ENCODE measurements around the gene SEMA4A. TPM values are rescaled to one million over a fixed set of nuclear protein-coding genes. Genes with fewer than 3 reads are reported as not detected.

SEMA4A gene
- total and polyA plus RNA-seq, 2 of the 8 experiments (the other 6 are each of a cell fraction or from before 2014, with no cell fraction given), result 7.3 to 10.6 TPM

GRCh38 chr1:156114101-156114918 is 39.1 kb upstream of the SEMA4A start, which contains the start of gene LMNA:
TSS of gene LMNA (plus strand) at chr1:156114711. CDS start at chr1:156114919, 208 bp downstream.
- H3K14ac ChIP-seq (ENCODE audit: insufficient read length), result no peak within 1 kb of the TSS
- peak within 1 kb of the TSS; percentile 35 to 63 (median 60); a peak in 6 of 7 replicates for H3K9ac ChIP-seq (replicated peaks in 1 of 4; ENCODE audit: extremely low read depth in 1 of 4, low read depth in 3 of 4, low read length in 3 of 4)
- peaks cover 7 to 8% of the 10 kb centered on the region in 2 experiments for H4K20me1 ChIP-seq (replicated peaks in 1 of 2; ENCODE audit: control insufficient read depth in 1 of 2, insufficient read depth in 2 of 2, low read length in 2 of 2)
- CTCF ChIA-PET (ENCODE audit: partially characterized antibody), result interaction anchor here (0.6 to 42.4 kb wide), 5 partner anchors 12 to 88 kb away, joined by 3 to 1994 read pairs (median 5); partner anchors contain the start of gene MEX3A
- H3K36me3 ChIP-seq (ENCODE audit: control insufficient read depth in 2 of 4, insufficient read depth in 4 of 4, low read length in 3 of 4), result no peaks in the 10 kb centered on the region
- H3K4ac ChIP-seq (replicated peaks; ENCODE audit: insufficient read length, low read depth, low read length), result peak within 1 kb of the TSS; percentile 54
- H2BK5ac ChIP-seq (ENCODE audit: low read depth, low read length), result peak within 1 kb of the TSS; percentile 98
- peak within 1 kb of the TSS; percentile 99 for H2BK12ac ChIP-seq (ENCODE audit: low read depth, low read length)
- no peak within 1 kb of the TSS for H3K23ac ChIP-seq (ENCODE audit: insufficient read length)
- no peaks in the 10 kb centered on the region for H3K9me3 ChIP-seq (ENCODE audit: insufficient read depth in 2 of 2, low read depth in 1 of 2, low read length in 1 of 2)
- 0 out of 2 replicates have a peak within 1 kb of the TSS, but pooled peaks have one; percentile 59 for H2AFZ ChIP-seq (ENCODE audit: low read length)
- POLR2A ChIA-PET (ENCODE audit: partially characterized antibody), result interaction anchor here (1.0 to 28.0 kb wide), 11 partner anchors 13 to 180 kb away, joined by 3 to 763 read pairs (median 4); partner anchors contain the start of genes KHDC4, MEX3A and PMF1
- WGBS, 2 experiments (ENCODE audit: extremely low coverage in 1 of 2, insufficient coverage in 1 of 2, insufficient read length in 1 of 2, insufficient replicate concordance in 2 of 2, low coverage in 1 of 2, low lambda C conversion rate in 2 of 2, missing lambda C conversion rate in 1 of 2), result 4% methylated on average over 30 of the region's 37 CpGs; no CpG with 5 or more reads in 1 of the 2 experiments
- H2BK20ac ChIP-seq (ENCODE audit: low read length), result peak within 1 kb of the TSS; percentile 92; the same call in 1 of the 2 replicates
- H4K91ac ChIP-seq (replicated peaks; ENCODE audit: insufficient read length, low read length), result peak within 1 kb of the TSS; percentile 35
- peak within 1 kb of the TSS; percentile 97; the same call in 1 of the 2 replicates for H2BK15ac ChIP-seq (ENCODE audit: low read length)
- peaks cover 0 to 15% (median 14%) of the 10 kb centered on the region in 4 experiments; a peak in 6 of 7 replicates for H3K4me1 ChIP-seq (replicated peaks in 1 of 4; ENCODE audit: control insufficient read depth in 3 of 4, insufficient read depth in 4 of 4, low read length in 3 of 4)
- peak within 1 kb of the TSS; percentile 69 to 83 (median 78) for H3K4me3 ChIP-seq (ENCODE audit: extremely low read depth in 1 of 4, insufficient read depth in 2 of 4, low read depth in 3 of 4, low read length in 4 of 4)
- H3K4me2 ChIP-seq (ENCODE audit: insufficient read depth in 1 of 2, low read depth in 2 of 2, low read length in 2 of 2), result peak within 1 kb of the TSS; percentile 91 to 99
- peak within 1 kb of the TSS; percentile 98 for H3K18ac ChIP-seq (ENCODE audit: extremely low read depth, low read length)
- peak within 1 kb of the TSS; percentile 59; the same call in 1 of the 2 replicates for H3K27ac ChIP-seq (ENCODE audit: low read depth, low read length)
- H3K79me2 ChIP-seq (ENCODE audit: control insufficient read depth in 1 of 2, insufficient read depth in 2 of 2, low read length in 2 of 2), result peaks cover 0 to 3% of the 10 kb centered on the region in 2 experiments; a peak in 1 of 4 replicates
- peaks cover 0 to 2% (median 0%) of the 10 kb centered on the region in 4 experiments; a peak in 1 of 7 replicates for H3K27me3 ChIP-seq (replicated peaks in 1 of 4; ENCODE audit: control insufficient read depth in 3 of 4, extremely low read depth in 1 of 4, insufficient read depth in 3 of 4, low read length in 3 of 4)
- FAIRE-seq (no peak), DNase-seq (ENCODE audit: low read depth in 1 of 2, low spot score in 2 of 2) (peak in 1 of 2 experiments; percentile 86)
- H3K79me1 ChIP-seq (ENCODE audit: low read depth, low read length), result no peaks in the 10 kb centered on the region; the same call in 1 of the 2 replicates
- peak within 1 kb of the TSS; percentile 81 for H4K5ac ChIP-seq (ENCODE audit: insufficient read length, low read depth, low read length)
- H3K56ac ChIP-seq (replicated peaks; ENCODE audit: insufficient read length, low read depth, low read length), result no peak within 1 kb of the TSS
- H2AK5ac ChIP-seq (ENCODE audit: low read depth, low read length), result no peak within 1 kb of the TSS; the same call in 1 of the 2 replicates
- no peak within 1 kb of the TSS for H2BK120ac ChIP-seq (replicated peaks; ENCODE audit: low read depth, low read length)
- H4K8ac ChIP-seq (ENCODE audit: extremely low read depth, insufficient read depth, low read length), result peak within 1 kb of the TSS; percentile 11; the same call in 1 of the 2 replicates
- H3K23me2 ChIP-seq (ENCODE audit: low read depth, low read length), result peaks cover 13% of the 10 kb centered on the region
- TF ChIP-seq RNF2 (IDR thresholded peaks at IDR 0.05; ENCODE audit: borderline replicate concordance, low read depth, low read length, missing control alignments, poor library complexity, severe bottlenecking), result no peak
- no peak for TF ChIP-seq ATF3 (IDR thresholded peaks at IDR 0.05; ENCODE audit: insufficient read depth, low read depth, low read length)
- no peak for TF ChIP-seq CHD2 (IDR thresholded peaks at IDR 0.05; ENCODE audit: low read length)
- peak; percentile 55 for TF ChIP-seq ASH2L (IDR thresholded peaks at IDR 0.05; ENCODE audit: low read length)
